Measurements from ENCODE around the gene TBC1D3B.
"Not testable (repeated sequence)": the region's sequence is repeated elsewhere in the genome, so short reads cannot be mapped to it uniquely, and the experiment has no call there.

The TBC1D3B gene

GRCh38 chr17:36127199-36127893 is 49.1 kb downstream of the TBC1D3B start:
- no peak for DNase-seq

DNA sequence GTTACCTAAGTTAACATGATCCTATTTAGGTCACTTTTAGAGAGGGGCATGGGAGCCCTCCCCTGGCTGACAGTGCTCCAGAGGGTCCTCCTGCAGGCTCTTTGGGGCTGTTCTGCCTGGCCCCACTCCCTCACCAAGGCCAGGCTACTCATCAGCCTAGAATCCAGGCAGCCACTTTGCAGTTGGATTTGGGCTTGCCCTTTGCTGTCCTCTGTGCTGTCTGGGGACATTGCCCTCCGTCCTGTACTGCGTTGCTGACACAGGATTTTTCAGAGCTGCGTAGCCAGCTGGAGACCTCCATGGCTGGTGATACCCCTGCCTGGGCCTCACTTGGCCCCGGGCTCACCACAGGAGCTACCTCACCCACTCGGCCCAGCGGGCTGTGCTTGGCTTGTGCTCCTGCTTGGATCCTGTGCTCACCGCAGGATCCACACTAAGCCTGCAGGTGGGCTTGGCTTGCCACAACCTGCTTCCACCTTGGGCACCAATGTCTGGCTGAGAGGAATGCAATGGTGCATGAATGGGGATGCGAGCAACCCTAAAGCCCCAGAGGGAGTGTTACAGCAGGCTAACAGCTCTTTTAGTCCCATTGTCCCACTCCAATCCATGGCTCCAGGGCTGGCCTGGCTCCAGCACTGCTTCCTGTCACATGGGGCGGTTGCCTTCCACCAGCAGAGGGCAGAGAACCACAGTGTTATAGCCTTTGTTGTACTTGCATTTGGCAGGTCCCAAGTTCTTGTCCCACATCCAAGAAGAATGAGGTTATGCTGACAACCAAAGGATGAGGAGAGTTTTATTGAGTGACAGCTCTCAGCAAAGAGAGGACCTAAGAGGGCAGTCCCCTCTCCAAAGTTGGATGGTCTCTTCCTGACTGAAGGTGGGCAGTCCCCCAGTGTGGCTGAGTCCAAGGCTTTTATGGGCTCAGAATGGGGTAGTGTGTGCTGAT is 51.3 kb downstream of the TBC1D3B start:
- no peak for DNase-seq

DNA sequence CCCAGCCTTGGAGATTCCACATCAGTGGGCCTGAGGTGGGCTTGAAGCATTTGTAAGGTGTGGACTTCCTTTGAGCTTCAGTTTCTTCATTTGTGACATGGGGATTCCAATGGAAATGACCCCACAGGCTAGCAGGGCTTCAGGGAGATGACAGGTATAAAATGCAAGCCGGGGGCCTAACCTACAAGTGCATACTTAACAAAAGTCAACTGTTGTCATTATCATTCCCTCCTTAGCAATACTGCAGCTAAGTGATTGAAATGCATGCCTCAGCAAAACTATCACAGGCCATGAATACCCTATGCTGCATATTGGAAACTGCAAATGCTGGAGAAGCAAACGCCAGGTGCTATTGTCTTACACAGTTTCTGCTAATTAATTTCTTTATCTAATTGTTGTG is 53.0 kb downstream of the TBC1D3B start:
- no peak for DNase-seq

DNA sequence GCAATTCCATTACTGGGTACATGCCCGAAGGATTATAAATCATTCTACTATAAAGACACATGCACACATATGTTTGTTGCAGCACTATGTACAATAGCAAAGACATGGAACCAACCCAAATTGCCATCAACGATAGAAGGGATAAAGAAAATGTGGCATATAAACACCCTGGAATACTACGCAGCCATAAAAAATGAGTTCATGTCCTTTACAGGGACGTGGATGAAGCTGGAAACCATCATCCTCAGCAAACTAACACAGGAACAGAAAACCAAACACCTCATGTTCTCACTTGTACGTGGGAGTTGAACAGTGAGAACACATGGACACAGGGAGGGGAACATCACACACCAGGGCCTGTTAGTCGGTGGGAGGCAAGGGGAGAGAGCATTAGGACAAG is 55.3 kb downstream of the TBC1D3B start:
- not testable (repeated sequence) for DNase-seq

GRCh38 chr17:36120221-36120620 is 56.2 kb downstream of the TBC1D3B start:
- no peak for DNase-seq

DNA sequence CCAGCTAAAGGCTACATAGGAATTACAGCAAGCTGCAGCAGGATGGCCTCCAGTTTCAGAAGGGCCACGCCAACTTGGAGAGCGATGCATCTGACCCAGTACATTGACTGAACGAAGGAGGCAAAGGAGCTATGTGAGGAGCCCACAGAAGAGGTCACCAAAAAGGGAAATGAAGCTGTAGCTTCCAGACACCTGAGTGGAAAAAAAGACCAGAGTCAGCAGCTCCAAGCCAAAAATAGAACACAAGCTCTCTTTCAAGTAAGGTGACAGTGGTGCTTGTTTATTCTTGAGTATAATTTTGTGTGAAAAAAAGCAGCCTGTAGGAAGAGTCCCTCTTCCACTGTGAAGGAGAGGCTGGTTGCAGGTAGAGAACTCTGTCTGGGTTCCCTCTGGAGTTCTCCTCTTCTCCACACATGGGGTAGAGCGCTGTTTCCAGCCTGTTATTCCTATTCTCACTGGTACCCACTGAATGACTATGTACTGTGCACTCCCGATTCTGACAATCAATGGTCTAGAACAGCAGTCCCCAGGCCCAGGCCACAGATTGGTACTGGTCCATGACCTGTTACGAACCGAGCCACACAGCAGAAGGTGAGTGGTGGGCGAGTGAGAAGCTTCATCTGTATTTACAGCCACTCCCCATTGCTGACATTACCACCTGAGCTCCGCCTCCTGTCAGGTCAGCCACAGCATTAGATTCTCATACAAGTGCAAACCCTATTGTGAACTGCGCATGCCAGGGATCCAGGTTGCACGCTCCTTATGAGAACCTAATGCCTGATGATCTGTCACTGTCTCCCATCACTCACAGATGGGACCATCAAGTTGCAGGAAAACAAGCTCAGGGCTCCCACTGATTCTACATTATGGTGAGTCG is 57.7 kb downstream of the TBC1D3B start:
- no peak for DNase-seq

DNA sequence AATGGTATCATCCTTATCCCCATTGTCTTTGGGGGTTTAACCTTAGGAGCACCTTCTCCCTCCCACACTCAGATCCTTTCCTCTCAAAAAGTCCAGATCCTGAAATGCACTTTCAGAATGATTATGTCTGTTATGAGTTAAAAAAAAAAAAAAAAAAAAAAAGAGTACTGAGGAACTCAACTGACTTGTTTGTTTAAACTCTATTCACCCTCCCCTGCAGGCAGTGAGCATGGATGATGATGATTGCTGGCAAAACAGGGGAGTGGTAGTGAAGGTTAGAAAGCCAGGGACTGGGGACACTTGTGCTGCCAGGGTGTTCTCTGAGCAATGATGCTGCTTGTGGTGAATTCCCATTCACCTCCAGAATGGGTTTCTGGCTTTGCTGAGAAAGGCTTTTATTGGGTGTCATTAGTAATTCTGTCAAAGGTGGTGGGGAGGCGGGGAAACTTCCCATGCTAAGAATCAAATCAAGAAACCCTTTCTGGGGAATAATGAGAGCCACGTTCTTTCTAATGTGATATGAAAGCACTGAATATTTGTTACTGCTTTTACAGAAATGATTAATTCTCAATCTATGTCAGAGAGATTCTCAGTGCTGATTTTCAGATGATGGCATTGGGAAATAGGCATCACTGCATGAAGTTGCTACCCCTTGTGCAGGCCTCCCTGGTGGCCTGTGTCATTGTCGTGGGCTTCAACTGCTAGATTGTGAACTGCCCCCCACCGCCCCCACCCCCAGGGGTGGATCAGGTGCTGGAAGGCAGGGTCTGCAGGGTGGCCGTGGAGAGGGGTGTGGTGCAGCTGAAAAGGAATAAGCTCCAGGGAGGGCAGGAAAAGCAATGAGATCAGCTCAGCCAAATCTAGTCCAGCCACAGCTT is 58.7 kb downstream of the TBC1D3B start:
- no peak for DNase-seq
